Ishikawa (cell line): ENCODE measurements around the gene GPR82.

ENCODE experiments used
- CEBPB ChIP-seq: IDR thresholded peaks from 2 replicates; pipeline ENCODE4 v1.6.1; 2012
- CREB1 ChIP-seq: IDR thresholded peaks from 2 replicates; pipeline ENCODE4 v1.6.1; 2012; ENCODE audit warnings: low read depth
- EGR1 ChIP-seq: IDR thresholded peaks from 2 replicates; pipeline ENCODE4 v1.6.1; 2012
- EP300 ChIP-seq: IDR thresholded peaks from 2 replicates; pipeline ENCODE4 v1.6.1; 2012; ENCODE audit warnings: borderline replicate concordance
- FOXM1 ChIP-seq: IDR thresholded peaks from 2 replicates; pipeline ENCODE4 v1.6.1; 2012; ENCODE audit warnings: low read depth, borderline replicate concordance
- MAX ChIP-seq: IDR thresholded peaks from 2 replicates; pipeline ENCODE4 v1.6.1; 2012
- NFIC ChIP-seq: IDR thresholded peaks from 2 replicates; pipeline ENCODE4 v1.6.1; 2012
- RAD21 ChIP-seq: IDR thresholded peaks from 2 replicates; pipeline ENCODE4 v1.6.1; 2012; ENCODE audit warnings: low read depth
- REST ChIP-seq: IDR thresholded peaks from 2 replicates; pipeline ENCODE4 v1.6.1; 2012; ENCODE audit warnings: low read depth, mild to moderate bottlenecking
- TAF1 ChIP-seq: IDR thresholded peaks from 2 replicates; pipeline ENCODE4 v1.6.1; 2012; ENCODE audit warnings: low read depth, mild to moderate bottlenecking
- TCF12 ChIP-seq: IDR thresholded peaks from 2 replicates; pipeline ENCODE4 v1.6.1; 2012; ENCODE audit warnings: low read depth
- TEAD4 ChIP-seq: IDR thresholded peaks from 2 replicates; pipeline ENCODE4 v1.6.1; 2012
- USF1 ChIP-seq: IDR thresholded peaks from 2 replicates; pipeline ENCODE4 v1.6.1; 2012
- YY1 ChIP-seq: IDR thresholded peaks from 2 replicates; pipeline ENCODE4 v1.6.1; 2012; ENCODE audit warnings: low read depth

GRCh38 chrX:41689711-41690110 lies 34.3 kb upstream of the GPR82 start:
- TF ChIP-seq FOXM1: no peak
- TF ChIP-seq YY1: no peak
- no peak for TF ChIP-seq CREB1
- no peak for TF ChIP-seq TEAD4
- no peak for TF ChIP-seq EP300
- no peak for TF ChIP-seq MAX
- TF ChIP-seq RAD21: no peak
- TF ChIP-seq CEBPB: no peak
- TF ChIP-seq NFIC: no peak
- TF ChIP-seq REST: no peak
- no peak for TF ChIP-seq TAF1
- TF ChIP-seq USF1: no peak
- TF ChIP-seq EGR1: no peak
- TF ChIP-seq TCF12: no peak
